ENCODE results near the gene LY6G6D.

LY6G6D gene

DNA sequence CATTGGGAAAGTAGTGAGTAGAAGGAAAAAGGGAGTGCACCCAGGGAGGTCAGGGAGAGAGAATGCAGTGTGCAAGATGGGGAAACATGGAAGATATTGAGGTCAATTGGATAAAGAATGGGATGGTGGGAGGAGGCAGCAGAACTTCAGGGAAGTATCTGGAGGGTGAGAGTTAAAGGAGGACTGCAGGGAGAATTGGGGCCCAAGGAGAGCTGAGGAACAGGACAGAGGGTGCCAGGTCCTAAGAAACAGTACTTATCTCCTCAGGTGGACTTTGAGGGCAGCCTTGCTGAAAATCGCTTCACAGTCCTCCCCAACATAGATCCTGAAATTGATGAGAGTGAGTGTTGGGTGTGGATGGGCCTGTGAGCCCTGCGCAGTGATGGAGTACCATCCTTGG is 43.1 kb downstream of the LY6G6D start:
- ChIA-PET CTCF (interaction anchor here (1.2 to 4.3 kb wide), 5 partner anchors 12 to 207 kb away, joined by 3 to 30 read pairs (median 7); partner anchors contain the start of gene VWA7), POLR2A (no interaction called here)
- TF ChIP-seq, protein P1, sequence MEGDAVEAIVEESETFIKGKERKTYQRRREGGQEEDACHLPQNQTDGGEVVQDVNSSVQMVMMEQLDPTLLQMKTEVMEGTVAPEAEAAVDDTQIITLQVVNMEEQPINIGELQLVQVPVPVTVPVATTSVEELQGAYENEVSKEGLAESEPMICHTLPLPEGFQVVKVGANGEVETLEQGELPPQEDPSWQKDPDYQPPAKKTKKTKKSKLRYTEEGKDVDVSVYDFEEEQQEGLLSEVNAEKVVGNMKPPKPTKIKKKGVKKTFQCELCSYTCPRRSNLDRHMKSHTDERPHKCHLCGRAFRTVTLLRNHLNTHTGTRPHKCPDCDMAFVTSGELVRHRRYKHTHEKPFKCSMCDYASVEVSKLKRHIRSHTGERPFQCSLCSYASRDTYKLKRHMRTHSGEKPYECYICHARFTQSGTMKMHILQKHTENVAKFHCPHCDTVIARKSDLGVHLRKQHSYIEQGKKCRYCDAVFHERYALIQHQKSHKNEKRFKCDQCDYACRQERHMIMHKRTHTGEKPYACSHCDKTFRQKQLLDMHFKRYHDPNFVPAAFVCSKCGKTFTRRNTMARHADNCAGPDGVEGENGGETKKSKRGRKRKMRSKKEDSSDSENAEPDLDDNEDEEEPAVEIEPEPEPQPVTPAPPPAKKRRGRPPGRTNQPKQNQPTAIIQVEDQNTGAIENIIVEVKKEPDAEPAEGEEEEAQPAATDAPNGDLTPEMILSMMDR (IDR thresholded peaks at IDR 0.05; ENCODE audit: control extremely low read depth, extremely low read depth, low read depth, missing control alignments): no peak
- DNase-seq (ENCODE audit: extremely low spot score): no peak

DNA sequence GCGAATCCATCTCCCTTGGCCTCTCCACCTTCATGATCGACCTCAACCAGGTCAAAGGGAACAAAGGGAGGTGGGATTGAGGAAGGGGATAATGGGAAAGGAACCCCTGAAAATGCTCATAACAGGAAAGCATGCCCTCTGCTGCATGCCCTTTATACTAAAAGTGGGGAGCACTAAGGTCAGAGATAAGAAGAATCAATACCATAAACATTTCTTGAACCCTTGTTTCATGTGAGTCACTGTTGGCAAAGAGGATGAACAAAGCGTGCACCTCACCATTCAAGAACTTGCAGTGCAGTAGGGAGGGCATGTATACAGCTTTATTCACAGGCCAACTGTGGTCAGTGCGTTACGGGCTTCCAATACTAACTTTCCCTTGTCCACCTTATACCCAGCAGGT is 45.6 kb downstream of the LY6G6D start:
- ChIA-PET POLR2A (no interaction called here), CTCF (interaction anchor here (4.3 kb wide), 1 partner anchor 9 kb away, joined by 30 read pairs; no protein-coding TSS in a partner anchor)
- TF ChIP-seq, protein P1 (IDR thresholded peaks at IDR 0.05; ENCODE audit: control extremely low read depth, extremely low read depth, low read depth, missing control alignments): no peak
- no peak for DNase-seq (ENCODE audit: extremely low spot score)

DNA sequence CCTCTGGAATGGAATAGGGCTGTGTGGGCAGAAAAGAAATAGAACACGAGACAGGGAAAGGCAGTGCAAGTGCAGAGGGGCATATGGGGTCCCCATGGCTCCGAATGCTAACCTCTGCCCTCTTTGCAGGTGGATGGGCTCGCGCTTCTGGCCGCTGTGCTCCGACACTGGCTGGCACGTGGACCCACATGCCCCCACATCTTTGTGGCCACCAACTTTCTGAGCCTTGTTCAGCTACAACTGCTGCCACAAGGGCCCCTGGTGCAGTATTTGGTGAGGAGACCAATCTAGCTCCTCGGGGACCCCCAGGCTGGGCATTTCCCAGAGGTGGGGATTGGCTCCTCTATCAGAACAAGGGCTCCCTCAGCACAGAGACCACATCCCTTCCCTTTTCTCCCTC is 46.2 kb downstream of the LY6G6D start:
- CTCF ChIA-PET: interaction anchor here (4.3 kb wide), 1 partner anchor 9 kb away, joined by 30 read pairs; no protein-coding TSS in a partner anchor
- DNase-seq (ENCODE audit: extremely low spot score): no peak
- TF ChIP-seq, protein P1 (IDR thresholded peaks at IDR 0.05; ENCODE audit: control extremely low read depth, extremely low read depth, low read depth, missing control alignments): no peak
- POLR2A ChIA-PET: no interaction called here

DNA sequence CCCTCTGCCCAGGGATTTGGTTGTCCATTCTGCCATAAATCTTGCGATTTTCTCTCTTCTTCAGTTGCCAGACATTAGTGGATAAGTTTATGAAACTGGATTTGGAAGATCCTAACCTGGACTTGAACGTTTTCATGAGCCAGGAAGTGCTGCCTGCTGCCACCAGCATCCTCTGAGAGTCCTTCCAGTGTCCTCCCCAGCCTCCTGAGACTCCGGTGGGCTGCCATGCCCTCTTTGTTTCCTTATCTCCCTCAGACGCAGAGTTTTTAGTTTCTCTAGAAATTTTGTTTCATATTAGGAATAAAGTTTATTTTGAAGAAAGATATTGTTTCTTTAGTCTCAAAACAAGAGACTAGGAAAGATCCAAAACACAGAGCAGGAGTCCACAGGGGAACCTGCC is 47.2 kb downstream of the LY6G6D start, which contains the start of gene SAPCD1:
Gene SAPCD1 (plus strand): TSS at position 301 of the 400 bp plus-strand sequence. CDS start 399 bp downstream, outside the sequence.
- TF ChIP-seq, protein P1 (IDR thresholded peaks at IDR 0.05; ENCODE audit: control extremely low read depth, extremely low read depth, low read depth, missing control alignments): no peak
- no peak for DNase-seq (ENCODE audit: extremely low spot score)
- POLR2A ChIA-PET: no interaction called here
- CTCF ChIA-PET: no interaction called here

DNA sequence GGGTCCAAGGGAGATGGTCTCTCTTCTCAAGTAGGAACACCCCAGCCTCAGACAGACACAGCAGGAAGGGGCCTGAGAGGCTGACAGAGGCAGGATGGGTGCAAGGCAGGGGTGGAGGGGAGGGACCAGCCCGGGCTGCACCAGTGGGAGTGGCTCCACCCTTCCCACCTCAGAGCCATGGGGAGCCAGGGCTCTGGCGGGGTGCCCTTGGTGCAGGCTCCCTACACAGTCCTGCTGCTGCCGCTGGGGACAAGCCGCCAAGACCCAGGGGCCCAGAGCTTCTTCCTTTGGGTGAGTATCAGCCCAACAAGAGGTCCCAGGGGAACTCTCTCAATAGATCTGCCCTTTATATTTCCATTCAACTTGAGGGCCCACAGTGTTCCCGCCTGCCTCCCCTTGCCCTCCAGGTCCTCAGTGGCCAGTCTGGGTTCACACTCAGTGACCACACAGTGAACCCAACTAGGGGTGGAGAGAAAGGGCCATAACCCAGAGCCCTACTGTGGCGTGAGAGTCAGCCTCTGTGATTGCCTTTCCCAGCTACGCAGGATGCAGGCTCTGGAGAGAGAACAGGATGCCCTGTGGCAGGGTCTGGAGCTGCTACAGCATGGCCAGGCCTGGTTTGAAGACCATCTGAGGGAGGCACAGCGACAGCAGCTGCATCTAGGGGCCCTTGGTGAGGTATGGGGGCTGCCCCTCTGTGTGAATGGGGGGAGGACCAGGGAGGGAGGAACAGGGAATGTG is 47.9 kb downstream of the LY6G6D start:
- ChIA-PET CTCF (no interaction called here), POLR2A (no interaction called here)
- TF ChIP-seq, protein P1 (IDR thresholded peaks at IDR 0.05; ENCODE audit: control extremely low read depth, extremely low read depth, low read depth, missing control alignments): no peak
- no peak for DNase-seq (ENCODE audit: extremely low spot score)

DNA sequence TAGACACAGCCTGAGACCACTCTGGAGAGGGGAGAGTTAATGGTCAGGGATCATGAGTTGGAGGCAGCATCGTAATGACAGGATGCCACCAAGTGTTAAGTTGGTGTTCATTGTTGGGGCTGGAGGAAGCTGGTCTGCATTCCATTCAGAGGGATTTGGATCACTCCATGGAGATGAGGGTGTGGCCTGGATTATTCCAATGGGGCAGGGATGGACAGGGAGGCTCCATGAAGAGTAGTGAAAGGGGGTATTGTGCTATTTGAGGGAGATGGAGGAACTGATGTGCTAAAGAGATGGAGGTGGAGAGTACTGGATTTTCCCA is 48.4 kb downstream of the LY6G6D start:
- POLR2A ChIA-PET: no interaction called here
- DNase-seq (ENCODE audit: extremely low spot score): no peak
- TF ChIP-seq, protein P1 (IDR thresholded peaks at IDR 0.05; ENCODE audit: control extremely low read depth, extremely low read depth, low read depth, missing control alignments): no peak
- CTCF ChIA-PET: no interaction called here

Data from GM10248 (cell line).